Thymus (tissue), 11 donors: ENCODE measurements around the gene PLEKHG3. TPM values are rescaled to one million over a fixed set of nuclear protein-coding genes. Genes with fewer than 3 reads are reported as not detected.
A peak's percentile ranks its signal among the peaks of the same experiment; 100 is the strongest.

ENCODE experiments used
- DNase-seq, 9 donors: peaks; one replicate each; pipeline ENCODE4 v3.0.0-alpha.2; 2013; ENCODE audit warnings: low spot score in 9 of 9, low read depth in 6 of 9, missing footprints in 1 of 9
- H3K27ac ChIP-seq, 2 donors: one replicate each; pipeline ENCODE4 v1.5.1; 2013; ENCODE audit warnings: control low read depth in 1 of 2, low read depth in 1 of 2, low read length in 1 of 2, mild to moderate bottlenecking in 1 of 2, moderate library complexity in 1 of 2
- H3K27me3 ChIP-seq, 2 donors: one replicate each; pipeline ENCODE4 v1.5.1; 2013; ENCODE audit warnings: low read length in 1 of 2; ENCODE audit not compliant: control insufficient read depth in 2 of 2, insufficient read depth in 1 of 2
- H3K36me3 ChIP-seq, 2 donors: one replicate each; pipeline ENCODE4 v1.5.1; 2013; ENCODE audit warnings: low read length in 1 of 2, mild to moderate bottlenecking in 1 of 2, moderate library complexity in 1 of 2; ENCODE audit not compliant: control insufficient read depth in 2 of 2, insufficient read depth in 2 of 2
- H3K4me1 ChIP-seq, 2 donors: one replicate each; pipeline ENCODE4 v1.5.1; 2013; ENCODE audit warnings: low read length in 2 of 2; ENCODE audit not compliant: control insufficient read depth in 2 of 2, insufficient read depth in 2 of 2
- H3K4me3 ChIP-seq, 2 donors: one replicate each; pipeline ENCODE4 v1.5.1; 2013; ENCODE audit warnings: low read length in 2 of 2, control low read depth in 1 of 2, mild to moderate bottlenecking in 1 of 2
- H3K9me3 ChIP-seq, 2 donors: one replicate each; pipeline ENCODE4 v1.5.1; 2013; ENCODE audit warnings: low read length in 1 of 2, mild to moderate bottlenecking in 1 of 2; ENCODE audit not compliant: control insufficient read depth in 2 of 2, insufficient read depth in 1 of 2
- WGBS: extraction: QIAGEN DNeasy Blood & Tissue Kit; methylation state at CpG from one replicate; pipeline ENCODE4 v1.1.7; 2013; 5-methylcytosine and 5-hydroxymethylcytosine counted together
- polyA plus RNA-seq: library from polyadenylated mRNA; stranded (reverse); fragments of 200-250 nt; gene quantifications from one replicate; pipeline ENCODE4 v1.2.3, GENCODE V29; 2013
- total RNA-seq: library from RNA; stranded (reverse); fragments of 120-200 nt; gene quantifications from one replicate; pipeline ENCODE4 v1.2.4, GENCODE V29; 2013
- donor health status: healthy.

The PLEKHG3 gene
- total and polyA plus RNA-seq, 2 donors = 7.7 to 8.5 TPM

DNA sequence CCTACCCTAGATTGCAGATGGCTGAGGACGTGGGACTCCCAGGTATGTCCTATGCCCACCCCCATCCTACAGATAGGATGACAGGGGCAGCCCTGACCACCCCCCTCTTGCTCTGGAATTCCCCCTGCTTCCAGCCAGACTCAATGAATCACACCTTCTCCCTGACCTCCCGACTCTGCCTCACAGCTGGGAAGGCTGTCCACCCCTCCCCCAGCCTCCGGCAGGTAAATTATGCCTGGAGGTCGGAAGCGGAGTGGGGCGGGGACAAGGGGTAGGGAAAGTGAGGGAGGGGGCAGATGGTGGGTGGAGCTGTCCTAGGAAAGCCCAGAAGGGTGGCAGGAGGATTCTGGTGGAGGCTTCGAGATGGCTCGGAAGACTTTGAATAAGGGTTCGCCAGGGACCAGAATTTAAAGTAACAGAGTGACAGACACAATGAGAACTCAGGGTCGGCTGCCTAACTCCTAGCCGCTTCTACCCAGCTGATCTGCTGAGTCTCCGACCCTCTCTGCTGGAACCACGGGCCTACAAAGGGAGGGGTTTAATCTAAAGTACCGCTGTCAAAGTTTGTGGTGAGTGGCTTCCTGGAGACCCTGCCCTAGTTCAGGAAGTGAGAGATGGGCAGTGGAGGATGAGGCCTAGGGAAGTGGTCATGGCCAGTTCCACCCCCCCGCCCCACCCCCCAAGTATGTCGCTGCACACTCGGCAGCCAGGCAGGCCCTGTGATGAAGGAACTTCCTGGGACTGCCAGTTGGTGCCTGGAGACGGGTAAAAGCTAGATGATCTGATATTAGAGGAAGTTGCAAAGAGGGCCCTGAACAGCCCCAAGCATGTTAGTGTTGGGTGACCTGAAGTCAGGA is 4.2 kb downstream of the PLEKHG3 start:
- Histone ChIP-seq H3K36me3 (no peaks in the 10 kb centered on the region), H3K4me3 (peak overlapping the region in 1 of 2 donors; percentile 13), H3K27ac (peak overlapping the region; percentile 53 to 77), H3K9me3 (no peaks in the 10 kb centered on the region), H3K4me1 (peaks cover 3 to 43% of the 10 kb centered on the region in 2 donors), H3K27me3 (peaks cover 32 to 53% of the 10 kb centered on the region in 2 donors)
- peak in 1 of 9 donors; percentile 33 for DNase-seq
- 23% methylated on average over 18 of the region's 18 CpGs for WGBS

DNA sequence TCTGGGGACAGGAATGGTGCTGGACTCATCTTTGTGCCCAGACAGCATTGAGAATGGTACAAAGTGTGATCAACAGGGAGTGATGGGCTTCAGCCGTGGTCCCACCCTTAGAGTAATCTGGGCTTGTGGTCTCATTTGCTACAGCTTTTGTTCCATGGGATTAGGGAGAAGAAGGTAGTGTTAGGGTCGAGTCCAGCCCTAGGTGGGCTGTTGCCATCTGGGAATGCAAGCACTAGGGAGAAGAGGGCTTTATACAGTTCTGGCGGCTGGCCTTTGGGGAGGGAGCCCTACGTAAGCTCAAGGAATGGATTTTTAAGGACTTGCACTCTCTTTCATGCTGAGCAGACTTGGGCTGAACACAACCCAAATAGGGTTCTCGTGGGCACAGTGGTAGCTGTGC is 4.9 kb downstream of the PLEKHG3 start:
- H3K27me3 ChIP-seq = peaks cover 28 to 45% of the 10 kb centered on the region in 2 donors
- no peak overlapping the region for H3K4me3 ChIP-seq
- no peaks in the 10 kb centered on the region for H3K36me3 ChIP-seq
- no peak for DNase-seq
- peaks cover 0 to 1% of the 10 kb centered on the region in 2 donors for H3K9me3 ChIP-seq
- H3K27ac ChIP-seq = peak overlapping the region; percentile 53 to 77
- 79% methylated on average over 5 of the region's 5 CpGs for whole genome bisulfite sequencing
- H3K4me1 ChIP-seq = peaks cover 0 to 35% of the 10 kb centered on the region in 2 donors

DNA sequence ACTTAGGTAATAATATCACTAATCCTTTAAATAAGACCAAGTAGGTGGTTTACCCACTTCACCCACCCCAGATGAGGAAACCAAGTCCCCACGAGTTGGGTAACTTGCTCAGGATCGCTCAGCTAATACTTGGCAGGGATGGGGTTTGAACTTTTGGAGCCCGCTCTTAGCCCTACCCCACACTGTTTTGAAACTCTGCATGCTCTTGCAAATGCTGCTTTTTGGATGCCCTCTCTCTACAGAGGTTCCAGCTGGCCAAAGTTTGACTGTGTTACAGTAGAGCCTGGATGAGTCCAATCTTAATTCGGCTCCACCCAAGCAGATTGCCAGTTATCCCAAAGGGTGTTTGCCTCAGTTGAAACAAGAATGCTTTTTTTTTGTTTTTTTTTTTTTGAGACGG is 6.8 kb downstream of the PLEKHG3 start:
- Histone ChIP-seq H3K4me3 (no peak overlapping the region), H3K27me3 (peaks cover 9 to 26% of the 10 kb centered on the region in 2 donors), H3K4me1 (peaks cover 0 to 19% of the 10 kb centered on the region in 2 donors), H3K36me3 (no peaks in the 10 kb centered on the region), H3K9me3 (peaks cover 1 to 3% of the 10 kb centered on the region in 2 donors), H3K27ac (no peak overlapping the region)
- no peak for DNase-seq
- 95% methylated on average over 5 of the region's 5 CpGs for WGBS

DNA sequence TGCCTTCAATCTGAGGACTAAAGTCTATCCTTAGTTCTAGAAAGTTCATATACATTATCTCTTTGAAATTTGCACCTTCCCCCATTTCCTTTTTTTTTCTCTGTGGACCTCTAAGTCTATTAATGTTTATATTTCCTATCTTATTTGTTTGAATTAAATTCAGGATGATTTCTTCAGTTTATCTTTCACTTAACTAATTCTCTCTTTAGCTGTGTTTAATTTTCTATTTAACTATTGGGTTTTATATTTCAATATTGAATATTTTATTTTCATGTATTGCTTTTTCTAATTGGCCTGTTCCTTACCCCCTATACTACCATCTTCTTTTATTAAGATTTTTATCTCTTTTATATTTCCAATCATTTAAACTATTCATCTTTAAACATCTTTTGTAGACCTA is 9.5 kb downstream of the PLEKHG3 start:
- Histone ChIP-seq H3K27me3 (peaks cover 0 to 2% of the 10 kb centered on the region in 2 donors), H3K36me3 (no peaks in the 10 kb centered on the region), H3K9me3 (peaks cover 1 to 3% of the 10 kb centered on the region in 2 donors), H3K27ac (no peak overlapping the region), H3K4me1 (peaks cover 0 to 26% of the 10 kb centered on the region in 2 donors), H3K4me3 (no peak overlapping the region)
- no peak for DNase-seq

DNA sequence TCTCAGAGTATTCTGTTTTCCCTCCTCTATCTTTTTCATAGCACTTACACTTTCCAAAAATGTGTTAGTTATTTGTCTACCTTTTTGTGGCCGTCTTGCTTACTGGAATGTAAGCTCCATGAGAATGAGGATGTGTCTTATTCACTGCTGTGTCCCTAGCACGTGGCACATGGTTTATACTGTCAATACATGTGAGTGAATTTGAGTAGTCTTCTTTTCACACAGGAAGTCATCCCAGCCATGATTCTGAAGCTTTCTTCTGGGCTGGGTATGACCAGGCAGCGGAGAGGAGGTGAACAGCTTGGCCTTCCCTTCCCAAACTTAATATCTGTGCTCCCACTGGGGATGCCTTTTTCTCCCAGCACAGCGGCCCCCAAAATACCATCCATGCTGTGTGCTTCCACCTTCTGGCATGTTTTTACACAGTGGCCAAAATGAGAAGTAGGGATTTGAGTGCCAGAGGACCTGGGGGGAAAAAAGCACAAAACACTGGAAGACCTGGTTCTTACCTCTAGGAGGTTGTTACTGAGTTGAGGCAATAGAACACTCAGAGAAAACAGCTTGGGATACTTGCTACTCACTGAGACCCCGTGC is 10.3 kb downstream of the PLEKHG3 start:
- Histone ChIP-seq H3K4me1 (peaks cover 0 to 24% of the 10 kb centered on the region in 2 donors), H3K27ac (no peak overlapping the region), H3K4me3 (no peak overlapping the region), H3K36me3 (no peaks in the 10 kb centered on the region), H3K27me3 (no peaks in the 10 kb centered on the region), H3K9me3 (peaks cover 1 to 3% of the 10 kb centered on the region in 2 donors)
- no peak for DNase-seq
- WGBS = 90% methylated on average over 5 of the region's 5 CpGs

DNA sequence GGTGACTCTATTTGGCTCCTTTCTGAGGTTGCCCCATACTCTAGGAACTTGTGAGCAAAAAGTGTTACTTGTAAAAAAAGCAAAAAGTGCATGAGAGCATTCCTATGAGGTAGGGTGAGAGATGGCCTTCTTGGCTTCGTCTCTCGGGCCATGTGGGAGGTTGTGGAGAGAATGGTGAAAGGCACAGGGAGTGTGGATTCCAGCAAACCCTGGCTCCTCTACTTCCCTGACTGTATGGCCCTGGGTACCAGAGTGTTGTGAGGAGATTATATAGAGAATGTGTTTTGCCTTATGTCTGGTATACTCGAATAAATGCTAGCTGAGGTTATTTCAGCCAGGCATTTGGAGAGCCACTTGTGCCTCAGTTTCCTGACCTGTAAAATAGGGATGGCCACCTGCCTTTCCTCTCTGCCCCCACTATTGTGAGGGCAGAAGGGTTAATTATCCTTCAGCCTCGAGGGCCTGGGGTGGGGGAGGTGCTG is 11.0 kb downstream of the PLEKHG3 start:
- Histone ChIP-seq H3K27me3 (no peaks in the 10 kb centered on the region), H3K36me3 (no peaks in the 10 kb centered on the region), H3K9me3 (peaks cover 1 to 3% of the 10 kb centered on the region in 2 donors), H3K4me1 (peaks cover 0 to 30% of the 10 kb centered on the region in 2 donors), H3K4me3 (no peak overlapping the region), H3K27ac (no peak overlapping the region)
- 90% methylated on average over 4 of the region's 4 CpGs for WGBS
- DNase-seq = no peak

DNA sequence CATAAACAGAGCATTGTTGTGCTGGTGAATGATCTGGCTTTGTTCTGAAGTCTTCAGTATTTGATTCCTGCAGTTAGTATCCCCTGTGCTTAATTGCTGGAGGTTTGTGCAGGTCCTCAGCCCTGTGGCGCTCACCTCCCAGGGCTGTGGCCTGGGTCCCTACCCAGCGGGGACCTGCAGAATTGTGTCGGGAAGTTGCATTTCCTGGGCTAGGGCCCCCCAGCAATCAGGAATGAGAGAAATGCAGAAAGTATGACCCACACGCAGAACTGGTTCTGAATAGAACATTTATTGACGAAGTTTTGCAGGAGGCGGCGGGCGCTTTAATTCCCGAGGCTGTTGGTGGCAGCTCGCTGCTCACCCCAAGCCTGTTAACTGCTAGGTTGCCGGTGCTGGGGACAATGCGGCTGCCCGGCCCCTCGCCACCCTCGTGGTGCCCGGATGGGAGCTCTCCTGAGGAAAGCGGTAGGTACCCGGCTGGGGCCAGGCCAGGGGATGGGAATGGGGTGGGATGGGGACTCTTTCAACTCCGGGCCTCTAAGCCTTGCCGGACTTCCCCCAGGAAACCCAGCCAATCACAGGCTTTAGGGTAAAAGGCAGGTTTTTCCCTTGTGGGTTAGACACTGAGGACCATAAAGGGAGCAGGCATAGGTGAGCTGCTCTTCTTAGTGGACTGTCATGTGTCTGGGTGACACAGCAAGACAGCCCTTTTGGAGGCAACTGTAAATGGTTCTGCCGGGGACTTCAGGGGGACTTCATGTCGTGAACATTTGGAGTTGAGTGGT is 11.6 kb downstream of the PLEKHG3 start:
- WGBS = 92% methylated on average over 22 of the region's 22 CpGs
- DNase-seq = no peak
- Histone ChIP-seq H3K27ac (peak overlapping the region; percentile 20 to 24), H3K36me3 (no peaks in the 10 kb centered on the region), H3K9me3 (peaks cover 1 to 3% of the 10 kb centered on the region in 2 donors), H3K27me3 (no peaks in the 10 kb centered on the region), H3K4me1 (peaks cover 0 to 31% of the 10 kb centered on the region in 2 donors), H3K4me3 (no peak overlapping the region)

DNA sequence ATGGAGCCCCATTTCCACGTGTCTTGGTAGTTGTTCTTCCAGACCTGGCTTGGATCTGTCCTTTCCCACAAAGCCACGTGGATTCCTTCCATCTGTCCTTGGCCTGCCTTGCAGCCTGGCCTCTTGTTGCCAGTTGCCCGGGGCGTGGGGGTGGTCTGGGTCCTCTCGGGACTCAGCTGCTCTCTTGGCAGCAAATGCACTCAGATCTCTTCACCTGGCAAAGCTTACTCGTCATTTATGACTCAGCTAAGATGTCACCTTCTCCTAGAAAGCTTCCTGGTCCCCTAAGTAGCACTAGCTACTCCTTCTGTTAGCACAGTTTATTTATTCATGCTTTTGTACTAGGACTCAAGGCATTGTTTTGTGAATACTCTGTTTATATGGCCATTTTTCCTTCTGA is 13.6 kb downstream of the PLEKHG3 start:
- Histone ChIP-seq H3K27me3 (no peaks in the 10 kb centered on the region), H3K36me3 (no peaks in the 10 kb centered on the region), H3K27ac (peak overlapping the region in 1 of 2 donors; percentile 54), H3K4me3 (no peak overlapping the region), H3K4me1 (peaks cover 0 to 46% of the 10 kb centered on the region in 2 donors), H3K9me3 (peaks cover 1 to 3% of the 10 kb centered on the region in 2 donors)
- 89% methylated on average over 6 of the region's 6 CpGs for WGBS
- no peak for DNase-seq
